ENCODE measurements around the gene CD28. TPM values are rescaled to one million over a fixed set of nuclear protein-coding genes. Genes with fewer than 3 reads are reported as not detected.
A peak's percentile ranks its signal among the peaks of the same experiment; 100 is the strongest.
"Not testable (repeated sequence)": the region's sequence is repeated elsewhere in the genome, so short reads cannot be mapped to it uniquely, and the experiment has no call there.

Gene CD28
- total RNA-seq, 4 donors from 2014 or later = 0.08 to 1.0 (median 0.15) TPM; not detected in 1

GRCh38 chr2:203783496-203784203 is 77.2 kb downstream of the CD28 start:
- H3K9me3 ChIP-seq = no peaks in the 10 kb centered on the region
- no peaks in the 10 kb centered on the region for H3K36me3 ChIP-seq
- H3K4me3 ChIP-seq = no peak overlapping the region
- no peaks in the 10 kb centered on the region for H3K27me3 ChIP-seq
- no peak for DNase-seq (ENCODE audit: low spot score in 2 of 2)
- H3K4me1 ChIP-seq = peaks cover 37% of the 10 kb centered on the region
- H3K27ac ChIP-seq = no peak overlapping the region
- TF ChIP-seq EP300 (IDR thresholded peaks at IDR 0.05) = no peak
- TF ChIP-seq, protein P1, sequence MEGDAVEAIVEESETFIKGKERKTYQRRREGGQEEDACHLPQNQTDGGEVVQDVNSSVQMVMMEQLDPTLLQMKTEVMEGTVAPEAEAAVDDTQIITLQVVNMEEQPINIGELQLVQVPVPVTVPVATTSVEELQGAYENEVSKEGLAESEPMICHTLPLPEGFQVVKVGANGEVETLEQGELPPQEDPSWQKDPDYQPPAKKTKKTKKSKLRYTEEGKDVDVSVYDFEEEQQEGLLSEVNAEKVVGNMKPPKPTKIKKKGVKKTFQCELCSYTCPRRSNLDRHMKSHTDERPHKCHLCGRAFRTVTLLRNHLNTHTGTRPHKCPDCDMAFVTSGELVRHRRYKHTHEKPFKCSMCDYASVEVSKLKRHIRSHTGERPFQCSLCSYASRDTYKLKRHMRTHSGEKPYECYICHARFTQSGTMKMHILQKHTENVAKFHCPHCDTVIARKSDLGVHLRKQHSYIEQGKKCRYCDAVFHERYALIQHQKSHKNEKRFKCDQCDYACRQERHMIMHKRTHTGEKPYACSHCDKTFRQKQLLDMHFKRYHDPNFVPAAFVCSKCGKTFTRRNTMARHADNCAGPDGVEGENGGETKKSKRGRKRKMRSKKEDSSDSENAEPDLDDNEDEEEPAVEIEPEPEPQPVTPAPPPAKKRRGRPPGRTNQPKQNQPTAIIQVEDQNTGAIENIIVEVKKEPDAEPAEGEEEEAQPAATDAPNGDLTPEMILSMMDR (IDR thresholded peaks at IDR 0.05) = no peak
- TF ChIP-seq POLR2AphosphoS5 (IDR thresholded peaks at IDR 0.05) = no peak
- TF ChIP-seq POLR2A (IDR thresholded peaks at IDR 0.05) = no peak
- 80% methylated on average over 4 of the region's 4 CpGs for WGBS

DNA sequence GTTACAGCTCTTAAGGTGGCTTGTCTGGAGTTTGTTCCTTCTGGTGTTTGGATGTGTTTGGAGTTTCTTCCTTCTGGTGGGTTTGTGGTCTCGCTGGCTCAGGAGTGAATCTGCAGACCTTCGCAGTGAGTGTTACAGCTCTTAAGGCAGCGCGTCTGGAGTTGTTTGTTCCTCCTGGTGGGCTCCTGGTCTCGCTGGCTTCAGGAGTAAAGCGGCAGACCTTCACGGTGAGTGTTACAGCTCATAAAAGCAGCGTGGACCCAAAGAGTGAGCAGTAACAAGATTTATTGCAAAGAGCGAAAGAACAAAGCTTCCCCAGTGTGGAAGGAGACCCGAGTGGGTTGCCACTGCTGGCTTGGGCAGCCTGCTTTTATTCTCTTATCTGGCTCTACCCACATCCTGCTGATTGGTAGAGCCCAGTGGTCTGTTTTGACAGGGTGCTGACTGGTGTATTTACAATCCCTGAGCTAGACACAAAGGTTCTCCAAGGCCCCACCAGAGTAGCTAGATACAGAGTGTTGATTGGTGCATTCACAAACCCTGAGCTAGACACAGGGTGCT is 78.4 kb downstream of the CD28 start:
- not testable (repeated sequence) for H3K9me3 ChIP-seq; H3K36me3 ChIP-seq; H3K4me3 ChIP-seq; H3K27ac ChIP-seq; DNase-seq (ENCODE audit: low spot score in 2 of 2); H3K27me3 ChIP-seq
- H3K4me1 ChIP-seq = peaks cover 43% of the 10 kb centered on the region
- WGBS = 99% methylated on average over 10 of the region's 10 CpGs

- H3K9me3 ChIP-seq; H3K4me3 ChIP-seq; DNase-seq (ENCODE audit: low spot score in 2 of 2); H3K36me3 ChIP-seq; H3K27ac ChIP-seq; H3K27me3 ChIP-seq: not testable (repeated sequence)
- H3K4me1 ChIP-seq = peaks cover 46% of the 10 kb centered on the region
- WGBS = 91% methylated on average over 7 of the region's 43 CpGs
Measured at GRCh38 chr2:203785391-203786110, 79.1 kb downstream of the CD28 start.

DNA sequence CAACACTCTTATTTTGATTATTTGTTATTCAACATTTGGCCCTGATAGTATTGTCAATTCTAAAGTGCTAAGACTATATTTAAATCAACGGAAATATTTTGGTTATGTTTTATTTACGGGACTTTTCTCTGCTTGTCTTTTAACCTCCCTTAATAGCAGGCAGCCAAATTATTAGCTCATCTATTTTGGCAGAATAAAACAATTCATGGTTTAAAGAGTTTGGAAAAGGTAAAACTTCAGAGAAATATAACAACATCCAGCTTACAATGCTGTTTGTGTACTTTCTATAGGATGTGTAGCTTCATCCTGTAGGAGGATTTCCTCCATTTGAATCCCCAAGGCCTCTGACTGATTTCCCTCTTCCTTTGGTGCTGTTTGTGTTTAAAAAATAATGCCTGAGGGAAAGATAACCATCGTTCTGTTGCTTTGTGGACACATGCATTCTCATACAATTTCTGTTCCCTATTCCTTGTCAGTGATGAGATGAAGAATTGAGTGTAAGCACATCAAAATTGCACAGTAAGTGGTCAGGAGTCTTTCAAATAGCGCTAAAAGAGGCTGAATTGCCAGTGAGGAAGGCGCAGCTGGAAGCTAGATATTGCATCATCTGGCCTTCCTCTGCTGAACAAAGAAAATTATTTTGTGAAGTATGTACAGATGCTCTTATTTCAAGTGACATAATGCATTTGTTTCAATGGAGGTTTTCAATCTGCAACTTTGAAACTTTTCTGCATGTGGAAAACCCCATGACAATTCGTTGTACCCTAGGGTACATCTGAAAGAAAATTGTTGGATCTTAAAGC is 80.3 kb downstream of the CD28 start:
- no peak for DNase-seq (ENCODE audit: low spot score in 2 of 2)
- TF ChIP-seq EP300 (IDR thresholded peaks at IDR 0.05) (no peak), POLR2AphosphoS5 (IDR thresholded peaks at IDR 0.05) (peak in 2 of 3 donors; percentile 79 to 90), POLR2A (IDR thresholded peaks at IDR 0.05) (no peak)
- TF ChIP-seq, protein P1 (IDR thresholded peaks at IDR 0.05) = no peak

DNA sequence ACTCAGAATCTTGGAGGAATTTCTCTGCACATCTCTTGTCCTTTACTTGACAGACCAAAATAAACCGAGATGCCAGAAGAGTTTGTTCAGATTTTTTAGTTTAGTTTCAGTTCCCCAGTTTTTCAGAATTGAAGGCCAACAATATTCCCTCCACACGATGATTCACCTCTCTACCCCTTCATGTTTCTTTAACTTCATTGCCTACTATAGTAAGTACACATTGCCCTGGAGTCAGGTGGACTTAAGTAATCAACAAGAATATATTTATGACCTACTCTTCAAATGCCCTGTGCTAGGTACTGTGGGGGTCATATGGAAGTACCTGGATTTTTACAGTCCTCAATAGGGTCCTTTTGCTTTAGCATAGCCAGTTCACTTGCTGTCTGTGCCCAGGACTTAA is 81.5 kb downstream of the CD28 start:
- 54% methylated on average over 2 of the region's 2 CpGs for WGBS
- Histone ChIP-seq H3K4me1 (peaks cover 36% of the 10 kb centered on the region), H3K4me3 (no peak overlapping the region), H3K9me3 (no peaks in the 10 kb centered on the region), H3K36me3 (no peaks in the 10 kb centered on the region), H3K27ac (peak overlapping the region; percentile 50), H3K27me3 (no peaks in the 10 kb centered on the region)
- TF ChIP-seq, protein P1 (IDR thresholded peaks at IDR 0.05) = no peak
- no peak for TF ChIP-seq POLR2AphosphoS5 (IDR thresholded peaks at IDR 0.05)
- TF ChIP-seq EP300 (IDR thresholded peaks at IDR 0.05) = no peak
- no peak for TF ChIP-seq POLR2A (IDR thresholded peaks at IDR 0.05)
- no peak for DNase-seq (ENCODE audit: low spot score in 2 of 2)

More for the DNA sequence above, 80.3 kb downstream of the CD28 start:
- no peaks in the 10 kb centered on the region for H3K27me3 ChIP-seq
- H3K4me1 ChIP-seq = peaks cover 46% of the 10 kb centered on the region
- no peaks in the 10 kb centered on the region for H3K9me3 ChIP-seq
- 37% methylated on average over 6 of the region's 6 CpGs for WGBS
- H3K27ac ChIP-seq = peak overlapping the region; percentile 50
- H3K36me3 ChIP-seq = no peaks in the 10 kb centered on the region
- H3K4me3 ChIP-seq = no peak overlapping the region

Other genes with a start within 250 kb of the CD28 start
- 10 to 100 TPM; 38.3 to 58.2 (median 49.3) TPM for gene RAPH1, start 171.3 kb upstream of the CD28 start, total RNA-seq
- gene CTLA4, start 161.1 kb downstream of the CD28 start, total RNA-seq = 1 to 10 TPM in 1 of 4 donors, not detected in 3; 1.2 TPM
- under 1 TPM in 1 of 4 donors, not detected in 3; 0.47 TPM for gene ICOS, start 230.1 kb downstream of the CD28 start, total RNA-seq

Data from suprapubic skin (tissue), 4 donors.